Endothelial cell (in vitro differentiated cells): ENCODE data around the gene QPCT. TPM values are rescaled to one million over a fixed set of nuclear protein-coding genes. Genes with fewer than 3 reads are reported as not detected.

Experiments
- DNase-seq: peaks from one replicate; pipeline ENCODE4 v3.0.0; 2021; ENCODE audit warnings: low spot score
- H3K27ac Mint-ChIP-seq: one replicate; pipeline ENCODE4 v1.8.0; 2021; ENCODE audit warnings: mixed read lengths, inconsistent platforms; ENCODE audit not compliant: unreplicated experiment
- H3K27me3 Mint-ChIP-seq: one replicate; pipeline ENCODE4 v1.8.0; 2021; ENCODE audit warnings: mild to moderate bottlenecking, moderate library complexity, mixed read lengths, inconsistent platforms; ENCODE audit not compliant: unreplicated experiment
- H3K36me3 Mint-ChIP-seq: one replicate; pipeline ENCODE4 v1.8.0; 2021; ENCODE audit warnings: mild to moderate bottlenecking, low read depth, mixed read lengths, inconsistent platforms; ENCODE audit not compliant: unreplicated experiment
- H3K4me1 Mint-ChIP-seq: one replicate; pipeline ENCODE4 v1.8.0; 2021; ENCODE audit warnings: mild to moderate bottlenecking, mixed read lengths, inconsistent platforms; ENCODE audit not compliant: unreplicated experiment
- H3K4me3 Mint-ChIP-seq: one replicate; pipeline ENCODE4 v1.8.0; 2021; ENCODE audit warnings: mild to moderate bottlenecking, mixed read lengths, inconsistent platforms; ENCODE audit not compliant: unreplicated experiment
- H3K9me3 Mint-ChIP-seq: one replicate; pipeline ENCODE4 v1.8.0; 2021; ENCODE audit warnings: mixed read lengths, inconsistent platforms; ENCODE audit not compliant: unreplicated experiment
- CTCF ChIP-seq: fragments of 200-600 bp; sonication (generic); IDR thresholded peaks from one replicate; pipeline ENCODE4 v1.5.0; 2021; ENCODE audit warnings: antibody characterized with exemption; ENCODE audit not compliant: unreplicated experiment
- total RNA-seq: library from RNA; stranded (reverse); fragmentation: NEBNext Ultra II Directional; extraction: Animal tissue kit (Norgen Biotek cat#: 25700); gene quantifications from one replicate; pipeline ENCODE4 v1.2.1, GENCODE V29; 2021; ENCODE audit not compliant: unreplicated experiment

QPCT gene
- total RNA-seq, 1 donor from 2014 or later = 50.6 TPM

- no peak for TF ChIP-seq CTCF
- Mint-ChIP-seq H3K27me3 (peaks cover 2% of the 10 kb centered on the region), H3K4me1 (peaks cover 8% of the 10 kb centered on the region), H3K27ac (no peak overlapping the region), H3K4me3 (no peak overlapping the region), H3K9me3 (no peaks in the 10 kb centered on the region), H3K36me3 (peaks cover 3% of the 10 kb centered on the region)
- no peak for DNase-seq
Measured at GRCh38 chr2:37300578-37300977, 43.9 kb upstream of the QPCT start.

GRCh38 chr2:37301408-37301807 is 43.0 kb upstream of the QPCT start:
- H3K36me3 Mint-ChIP-seq = peaks cover 3% of the 10 kb centered on the region
- peaks cover 12% of the 10 kb centered on the region for H3K4me1 Mint-ChIP-seq
- no peak overlapping the region for H3K4me3 Mint-ChIP-seq
- TF ChIP-seq CTCF = no peak
- H3K27ac Mint-ChIP-seq = peak overlapping the region; percentile 30
- DNase-seq = no peak
- H3K9me3 Mint-ChIP-seq = no peaks in the 10 kb centered on the region
- H3K27me3 Mint-ChIP-seq = peaks cover 2% of the 10 kb centered on the region

GRCh38 chr2:37302701-37303252 is 41.7 kb upstream of the QPCT start:
- H3K9me3 Mint-ChIP-seq = no peaks in the 10 kb centered on the region
- H3K27ac Mint-ChIP-seq = no peak overlapping the region
- peaks cover 2% of the 10 kb centered on the region for H3K27me3 Mint-ChIP-seq
- peak overlapping the region; percentile 15 for H3K4me3 Mint-ChIP-seq
- TF ChIP-seq CTCF = no peak
- no peak for DNase-seq
- peaks cover 3% of the 10 kb centered on the region for H3K36me3 Mint-ChIP-seq
- peaks cover 12% of the 10 kb centered on the region for H3K4me1 Mint-ChIP-seq

- no peak for TF ChIP-seq CTCF
- Mint-ChIP-seq H3K4me3 (no peak overlapping the region), H3K36me3 (peaks cover 3% of the 10 kb centered on the region), H3K9me3 (no peaks in the 10 kb centered on the region), H3K4me1 (peaks cover 14% of the 10 kb centered on the region), H3K27ac (no peak overlapping the region), H3K27me3 (peaks cover 2% of the 10 kb centered on the region)
- no peak for DNase-seq
Measured at GRCh38 chr2:37306024-37306423, 38.4 kb upstream of the QPCT start.

GRCh38 chr2:37307500-37307899 is 36.9 kb upstream of the QPCT start:
- no peak for TF ChIP-seq CTCF
- DNase-seq = no peak
- Mint-ChIP-seq H3K27me3 (peaks cover 2% of the 10 kb centered on the region), H3K27ac (no peak overlapping the region), H3K4me3 (no peak overlapping the region), H3K36me3 (peaks cover 3% of the 10 kb centered on the region), H3K9me3 (no peaks in the 10 kb centered on the region), H3K4me1 (peaks cover 9% of the 10 kb centered on the region)
